K562 (cell line): ENCODE data around the gene ANKS4B. TPM values are rescaled to one million over a fixed set of nuclear protein-coding genes. Genes with fewer than 3 reads are reported as not detected.

Experiments used
- CTBP1 ChIP-seq: fragments of 450-650 bp; IDR thresholded peaks from 2 replicates; pipeline ENCODE4 v1.6.1; 2016; ENCODE audit warnings: borderline replicate concordance
- CTCF ChIP-seq, 3 experiments: IDR thresholded peaks in 2 of 3; conservative IDR thresholded peaks in 1 of 3; 2 replicates each; pipeline ENCODE4 v1.5.1; 2011 to 2012; ENCODE audit warnings: low read length in 3 of 3, mild to moderate bottlenecking in 3 of 3, control low read depth in 2 of 3, improper control_type of control experiment in 1 of 3, inconsistent platforms in 1 of 3, low read depth in 1 of 3, mixed read lengths in 1 of 3, moderate library complexity in 1 of 3; ENCODE audit not compliant: insufficient read depth in 2 of 3
- RNF2 ChIP-seq: sonication (generic); IDR thresholded peaks from 2 replicates; pipeline ENCODE4 v1.6.1; 2016
- ZBTB12 ChIP-seq: fragments of 250-450 bp; sonication (Bioruptor Pico); IDR thresholded peaks from 2 replicates; pipeline ENCODE4 v1.4.0; 2020
- ZFP36 ChIP-seq: fragments of 150-350 bp; IDR thresholded peaks from 2 replicates; pipeline ENCODE4 v1.6.1; 2018; ENCODE audit warnings: low read length, low read depth; ENCODE audit not compliant: partially characterized antibody
- ZNF609 ChIP-seq: sonication (generic); formaldehyde crosslinking; IDR thresholded peaks from 2 replicates; pipeline ENCODE4 v1.8.1; 2023; ENCODE audit warnings: missing genetic modification reagents, mild to moderate bottlenecking, borderline replicate concordance
- ZNF707 ChIP-seq: fragments of 250-450 bp; sonication (Bioruptor Pico); conservative IDR thresholded peaks from 2 replicates; pipeline ENCODE4 v1.8.0; 2022; ENCODE audit warnings: inconsistent platforms, mild to moderate bottlenecking, moderate library complexity
- polyA plus RNA-seq, 8 experiments: library from polyadenylated mRNA; depleted of rRNA in 4 of 8; stranded (reverse) in 5 of 8; unstranded in 3 of 8; fragments of >200 nt; fragmentation: Nextera tagmentation in 2 of 8; fragmentation: Illumina TruSeq in 1 of 8; extraction: Ambion mirVana in 2 of 8; extraction: Trizol in 1 of 8; gene quantifications; 2 replicates each; pipeline versions ENCODE4 v1.2.1 to v1.2.3, GENCODE V29; 2011 to 2014; ENCODE audit warnings: inconsistent platforms in 1 of 8, missing spikeins in 1 of 8
- total RNA-seq, 7 experiments: library from RNA; depleted of rRNA in 6 of 7; stranded (reverse); fragments of >200 nt in 6 of 7; fragmentation: Illumina TruSeq in 2 of 7; extraction: Trizol in 2 of 7; gene quantifications; 2 replicates each; pipeline versions ENCODE4 v1.2.1 to v1.2.3, GENCODE V29; 2011 to 2021; ENCODE audit warnings: low replicate concordance in 1 of 7

The ANKS4B gene
- total and polyA plus RNA-seq, 9 of the 15 experiments (the other 6 are each of a cell fraction or from before 2014, with no cell fraction given): not detected

- TF ChIP-seq ZNF609 (CRISPR knock-in tag) (no peak), ZFP36 (peak; percentile 12), CTCF (IDR thresholded peaks at IDR 0.05 in 2 of 3, conservative IDR thresholded peaks at IDR 0.05 in 1 of 3; ENCODE audit: insufficient read depth in 2 of 3, low read depth in 1 of 3, low read length in 3 of 3) (peak; percentile 11 to 30 (median 20); a peak in 2 of 6 replicates), RNF2 (no peak), CTBP1 (no peak), ZBTB12 (CRISPR knock-in tag) (no peak), ZNF707 (CRISPR knock-in tag) (no peak)
Measured at GRCh38 chr16:21277045-21277926, 43.8 kb downstream of the ANKS4B start (continued).
